ENCODE results near the gene CENPT.
"Not testable (repeated sequence)": the region's sequence is repeated elsewhere in the genome, so short reads cannot be mapped to it uniquely, and the experiment has no call there.

Gene CENPT

DNA sequence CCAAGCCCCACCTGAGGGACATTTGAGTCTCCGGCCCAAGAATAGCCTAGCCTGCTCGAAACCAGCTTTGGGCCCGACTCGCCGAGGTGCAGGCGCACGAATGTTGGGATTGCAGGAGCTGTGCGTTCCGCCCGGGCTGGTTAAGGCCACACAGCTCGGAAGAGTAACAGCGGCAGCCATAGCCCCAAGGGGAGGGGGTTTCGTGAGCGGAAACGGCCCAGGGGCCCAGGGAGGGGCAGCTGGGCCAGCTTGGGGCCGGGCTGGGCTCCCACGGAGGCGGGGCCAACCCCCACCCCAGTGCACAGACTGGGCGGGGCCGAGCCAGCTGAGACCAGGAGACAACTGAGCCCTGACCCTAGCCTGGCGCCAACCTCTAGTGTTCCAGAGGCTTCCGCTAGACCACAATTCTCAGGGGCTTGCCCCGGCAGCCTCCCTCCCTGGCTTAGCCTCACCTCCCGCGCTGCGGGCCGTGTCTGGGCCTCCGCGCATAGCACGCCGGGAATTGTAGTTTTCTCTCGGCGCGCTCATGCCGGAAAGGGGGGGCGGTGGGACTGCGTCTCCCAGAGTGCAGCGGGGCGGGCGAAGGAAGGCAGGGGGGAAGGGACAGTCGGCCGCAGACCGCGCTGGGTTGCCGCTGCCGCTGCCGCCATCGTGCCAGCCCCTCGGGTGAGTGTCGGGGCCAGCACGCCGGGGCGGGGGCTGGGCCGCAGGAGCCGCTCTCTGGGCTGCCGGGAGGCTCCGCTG lies 1.0 kb downstream of the CENPT start, which contains the start of gene NUTF2:
NUTF2 (plus strand) TSS at position 614 of the 744 bp plus-strand sequence. CDS start 18,198 bp downstream, outside the sequence.
- no peak for FAIRE-seq

DNA sequence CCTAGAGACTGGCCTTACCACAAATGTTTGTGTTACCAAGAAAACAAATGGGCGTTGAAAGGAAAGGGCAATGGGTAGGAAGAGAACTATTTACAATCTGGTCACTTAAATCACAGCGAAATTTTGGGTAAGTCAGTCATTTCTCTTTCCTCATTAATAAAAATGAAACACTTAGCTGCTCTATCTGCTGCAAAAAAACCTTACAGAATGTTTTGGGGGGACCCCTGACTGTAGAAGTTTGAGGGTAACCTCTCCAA lies 1.5 kb downstream of the CENPT start:
- FAIRE-seq: no peak

DNA sequence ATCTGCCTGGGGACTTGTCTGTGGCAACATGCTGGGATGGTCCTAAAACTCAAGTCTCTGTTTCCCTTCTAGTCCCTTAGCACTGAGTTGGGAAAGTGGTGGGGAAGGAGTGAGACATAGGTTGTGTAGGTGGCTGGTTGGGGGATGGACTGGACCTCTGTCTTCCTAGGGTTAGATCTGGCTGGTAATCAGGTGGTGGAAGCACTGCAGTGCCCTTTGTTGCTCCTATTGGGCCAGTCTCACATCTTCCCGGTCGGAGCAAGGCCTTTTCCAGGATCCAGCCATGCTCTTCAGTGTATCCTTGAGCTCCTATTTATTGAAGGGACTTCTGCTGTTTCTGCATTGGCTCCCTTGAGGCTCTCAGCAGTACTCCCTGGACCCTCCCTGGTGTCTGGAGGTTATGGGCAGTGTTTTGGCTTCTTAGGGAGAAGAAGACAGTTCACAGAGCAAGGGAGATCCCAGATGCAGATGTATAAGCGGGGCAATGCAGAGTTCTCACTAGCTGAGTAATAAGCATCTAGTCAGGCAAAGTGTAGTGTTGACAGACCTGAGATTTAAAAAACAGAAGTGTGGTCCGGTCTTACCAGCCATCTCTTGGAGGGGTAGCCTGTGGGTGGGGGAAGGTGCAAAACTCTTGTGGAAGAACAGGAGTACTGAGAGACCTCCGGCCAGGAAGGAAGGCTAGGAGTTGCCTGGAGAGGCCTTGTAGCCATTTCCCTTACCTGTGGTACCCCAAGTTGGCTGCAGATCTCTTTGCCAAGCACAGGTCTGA lies 2.0 kb downstream of the CENPT start:
- no peak for FAIRE-seq

- no peak for FAIRE-seq
These were observed 3.0 kb downstream of the CENPT start for GRCh38 chr16:67844497-67844896.

DNA sequence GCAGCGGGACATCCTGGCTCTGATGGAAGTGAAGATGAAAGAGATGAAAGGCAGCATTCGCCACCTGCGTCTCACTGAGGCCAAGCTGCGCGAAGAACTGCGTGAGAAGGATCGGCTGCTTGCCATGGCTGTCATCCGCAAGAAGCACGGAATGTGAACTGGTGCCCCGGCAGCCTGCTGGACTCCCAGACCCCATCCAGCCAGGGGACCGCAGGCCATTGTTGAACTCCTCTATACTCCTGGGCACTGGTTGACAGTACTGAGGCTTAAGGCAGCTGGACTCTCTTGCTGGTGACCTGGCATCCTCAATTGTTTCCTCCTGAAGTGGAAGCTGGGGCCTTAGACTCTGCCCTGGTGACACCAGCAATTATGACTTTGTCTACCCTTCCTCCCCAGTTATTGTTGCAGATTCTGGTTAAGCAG lies 4.1 kb downstream of the CENPT start:
- no peak for FAIRE-seq

- no peak for FAIRE-seq
These were observed 4.8 kb downstream of the CENPT start for GRCh38 chr16:67842509-67843342.

DNA sequence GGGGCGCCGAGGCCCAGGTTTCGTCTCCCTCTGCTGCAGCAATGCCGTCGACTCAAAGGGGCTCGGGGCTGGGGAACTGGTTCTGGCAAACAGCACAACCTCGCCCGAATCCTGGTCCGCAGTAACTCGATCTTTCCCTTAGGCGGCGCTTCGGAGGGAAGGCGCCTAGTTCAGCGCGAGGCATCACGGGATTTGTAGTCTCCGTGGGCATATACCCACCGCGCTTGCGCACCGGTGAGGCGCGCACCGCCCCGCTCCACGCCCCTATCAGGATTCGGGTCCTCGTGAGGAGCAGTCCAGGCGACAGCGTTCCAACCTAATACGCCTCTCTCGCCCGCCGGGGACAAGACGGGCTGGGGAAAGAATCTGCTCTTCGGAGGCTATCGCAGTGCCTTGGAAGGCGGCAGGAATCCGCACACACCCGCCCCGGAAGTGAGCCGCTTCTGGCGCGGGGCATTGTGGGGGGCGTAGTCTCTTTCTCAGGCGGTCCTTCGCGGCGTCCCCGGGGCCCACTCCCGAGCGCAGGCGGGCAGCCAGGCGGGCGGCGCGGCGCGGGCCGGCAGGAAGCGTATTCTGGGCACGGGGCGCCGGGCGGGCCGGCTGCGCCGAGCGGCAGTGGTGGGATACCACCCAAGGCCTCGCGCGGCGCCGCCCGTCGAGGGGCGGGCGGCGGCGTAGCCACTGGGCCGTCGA lies 5.5 kb downstream of the CENPT start, which contains the start of gene THAP11:
THAP11 (plus strand) TSS at position 505 of the 693 bp plus-strand sequence. CDS start 235 bp downstream, outside the sequence.
- no peak for FAIRE-seq

DNA sequence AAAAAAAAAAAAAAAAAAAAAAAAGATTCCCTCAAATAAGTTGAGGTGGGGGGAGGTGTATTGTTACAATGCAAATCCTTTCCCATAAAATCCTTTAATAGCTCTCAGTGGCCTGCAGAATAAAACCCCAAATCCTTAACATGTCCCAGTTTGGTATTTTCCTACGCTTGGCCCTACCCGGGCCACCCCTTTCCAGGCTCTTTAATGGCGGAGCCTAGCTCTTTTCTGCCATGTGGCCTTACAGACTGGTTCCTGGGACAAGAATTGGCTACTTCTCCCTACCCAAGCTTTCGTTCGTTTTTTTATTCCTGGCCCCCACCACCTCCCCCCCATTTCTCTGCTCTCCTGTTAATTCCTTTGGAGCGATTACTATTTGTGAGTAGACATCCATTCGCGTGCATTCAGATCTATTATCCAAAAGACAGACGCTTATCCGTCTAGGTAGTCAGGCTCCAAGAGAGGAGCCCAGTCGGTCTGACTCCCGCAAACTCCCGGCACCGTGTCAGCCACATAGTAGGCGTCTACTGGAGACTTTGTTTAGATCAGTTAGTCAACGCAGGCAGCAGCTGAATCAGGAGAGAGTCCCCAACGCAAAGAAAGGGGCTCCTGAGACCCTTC lies 6.2 kb downstream of the CENPT start:
- no peak for FAIRE-seq

DNA sequence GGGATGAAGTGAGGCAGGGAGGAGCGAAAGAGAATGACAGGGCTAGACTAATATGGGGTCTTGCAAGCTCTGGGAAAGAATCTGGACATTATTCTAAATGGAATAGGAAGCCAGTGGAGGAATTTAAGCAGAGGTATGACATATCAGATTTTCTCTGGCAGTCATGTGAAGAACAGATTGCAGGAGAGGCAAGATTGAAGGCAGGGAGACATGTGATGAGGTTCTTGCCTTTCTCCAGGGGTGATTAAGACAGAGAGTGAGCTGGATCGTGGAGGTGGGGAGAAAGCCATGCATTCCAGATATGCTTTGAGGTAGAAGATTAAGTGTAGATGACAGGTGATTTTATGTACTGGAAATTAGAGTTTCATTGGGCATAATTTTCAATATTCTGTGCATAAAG lies 9.7 kb downstream of the CENPT start:
- FAIRE-seq: no peak

DNA sequence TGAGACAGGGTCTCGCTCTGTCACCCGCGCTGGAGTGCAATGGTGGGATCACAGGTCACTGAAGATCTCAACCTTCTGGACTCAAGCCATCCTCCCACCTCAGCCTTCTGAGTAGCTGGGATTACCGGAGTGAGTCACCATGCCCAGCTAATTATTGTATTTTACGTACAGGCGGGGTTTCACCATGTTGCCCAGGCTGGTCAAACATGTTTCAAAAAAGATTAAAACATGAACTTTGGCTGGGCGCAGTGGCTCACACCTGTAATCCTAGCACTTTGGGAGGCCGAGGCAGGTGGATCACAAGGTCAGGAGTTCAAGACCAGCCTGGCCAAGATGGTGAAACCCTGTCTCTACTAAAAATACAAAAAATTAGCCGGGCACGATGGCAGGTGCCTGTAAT lies 10.3 kb downstream of the CENPT start:
- FAIRE-seq: not testable (repeated sequence)

DNA sequence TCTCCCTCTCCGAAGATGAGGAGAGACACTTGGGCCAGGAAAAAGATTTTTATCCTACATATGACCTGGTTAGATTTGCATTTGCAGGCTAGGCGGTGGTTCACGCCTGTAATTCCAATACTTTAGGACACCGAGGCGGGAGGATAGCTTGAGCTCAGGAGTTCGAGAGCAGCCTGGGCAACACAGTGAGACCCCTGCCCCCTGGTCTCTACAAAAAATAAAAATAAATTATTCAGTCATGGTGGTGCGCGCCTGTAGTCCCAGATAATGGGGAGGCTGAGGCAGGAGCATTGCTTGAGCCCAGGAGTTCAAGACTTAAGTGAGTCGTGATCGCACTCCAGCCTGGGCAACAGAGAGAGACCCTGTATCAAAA lies 13.3 kb downstream of the CENPT start:
- FAIRE-seq: no peak

- FAIRE-seq: no peak
These were observed 13.9 kb downstream of the CENPT start for GRCh38 chr16:67833415-67834241.

DNA sequence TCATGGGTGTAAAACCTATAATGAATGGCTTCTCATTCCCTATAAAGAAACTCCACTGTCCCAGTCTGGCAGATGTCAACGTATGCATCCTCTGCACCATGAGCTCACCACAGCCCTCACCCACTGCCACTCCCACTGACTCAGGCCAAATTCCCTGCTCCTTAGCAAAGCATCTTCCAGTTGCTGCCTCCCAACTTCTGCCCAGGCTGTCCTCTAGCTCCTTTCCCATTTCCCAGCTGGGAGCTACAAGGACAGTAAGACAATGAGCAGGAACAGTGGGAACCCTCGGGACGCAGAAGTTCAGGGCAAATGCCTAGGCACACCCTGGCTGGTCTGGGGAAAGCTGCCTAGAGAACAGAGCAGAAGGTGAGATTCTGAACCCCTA lies 14.5 kb downstream of the CENPT start:
- FAIRE-seq: no peak

GRCh38 chr16:67828651-67829050 lies 18.8 kb downstream of the CENPT start:
- no peak for FAIRE-seq

GRCh38 chr16:67825906-67826305 lies 21.6 kb downstream of the CENPT start:
- FAIRE-seq: no peak

DNA sequence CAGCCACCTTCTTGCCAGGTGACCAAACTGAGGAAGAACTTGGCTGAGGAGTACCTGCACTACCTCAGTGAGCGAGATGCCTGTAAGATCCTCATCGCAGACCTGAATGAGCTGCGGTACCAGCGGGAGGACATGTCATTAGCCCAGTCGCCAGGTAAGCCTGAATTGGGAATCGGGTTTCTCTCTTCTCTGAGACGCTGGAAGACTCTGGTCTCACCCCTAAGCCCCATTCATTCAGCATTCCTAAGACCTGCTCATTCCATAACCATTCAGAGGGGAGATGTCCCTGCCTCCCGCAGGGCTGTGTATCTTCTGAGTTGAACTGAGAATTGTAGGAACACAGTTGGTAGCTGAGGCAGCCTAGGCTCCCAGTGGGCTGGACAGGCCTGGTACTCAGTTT lies 22.4 kb downstream of the CENPT start:
- no peak for FAIRE-seq

DNA sequence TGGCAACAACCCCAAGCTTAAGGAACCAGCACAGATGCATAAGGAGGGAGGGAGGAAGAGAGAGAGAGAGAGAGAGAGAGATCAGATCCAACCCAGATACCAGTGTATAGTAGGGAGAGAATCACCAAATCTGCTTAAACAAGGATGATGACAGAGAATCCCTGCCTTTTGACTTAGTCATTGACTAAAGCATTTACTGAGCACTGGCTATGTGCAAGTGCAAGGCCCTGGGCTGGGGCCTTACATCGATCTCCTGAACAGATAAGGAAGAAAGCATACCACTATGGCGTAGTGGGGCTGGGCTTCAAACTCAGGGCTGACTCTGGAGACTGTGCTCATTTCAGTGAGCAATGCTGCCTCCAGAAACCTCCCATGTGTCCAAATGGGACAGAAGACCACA lies 25.0 kb downstream of the CENPT start:
- no peak for FAIRE-seq

- FAIRE-seq: no peak
These were observed 26.8 kb downstream of the CENPT start for GRCh38 chr16:67820608-67821259.

- no peak for FAIRE-seq
These were observed 32.9 kb downstream of the CENPT start for GRCh38 chr16:67814567-67814966.

- no peak for FAIRE-seq
These were observed 35.6 kb downstream of the CENPT start for GRCh38 chr16:67811899-67812298.

DNA sequence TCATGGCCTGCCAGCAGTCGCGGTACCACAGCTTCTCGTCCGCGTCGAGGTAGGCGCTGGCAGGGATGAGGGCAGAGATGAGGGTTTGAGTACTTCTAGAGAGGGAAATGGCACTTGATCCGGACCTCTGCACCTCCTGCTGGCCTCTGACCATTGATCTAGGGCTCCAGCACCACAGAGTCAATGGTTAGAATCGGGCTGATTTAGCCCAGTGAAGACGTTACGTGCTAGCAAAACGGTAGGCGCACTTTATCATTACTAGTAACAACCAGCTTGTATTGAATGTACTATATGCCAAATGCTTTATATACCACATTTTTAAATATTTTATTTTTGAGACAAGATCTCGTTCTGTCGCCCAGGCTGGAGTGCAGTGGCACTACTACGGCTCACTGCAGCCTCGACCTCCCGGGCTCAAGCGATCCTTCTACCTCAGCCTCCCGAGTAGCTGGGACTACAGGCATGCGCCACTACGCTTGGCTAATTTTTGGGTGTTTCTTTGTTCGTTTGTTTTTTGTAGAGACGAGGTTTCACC lies 40.3 kb downstream of the CENPT start:
- FAIRE-seq: no peak

Data from colon (tissue), 2 donors.